SKM-1 (cell line): Measurements from ENCODE around the gene FHOD3.

Experiments
- DNase-seq: peaks from one replicate; lab custom pipeline; 2025; ENCODE audit not compliant: unreplicated experiment; lab: John Stamatoyannopoulos, UW

FHOD3 gene

DNA sequence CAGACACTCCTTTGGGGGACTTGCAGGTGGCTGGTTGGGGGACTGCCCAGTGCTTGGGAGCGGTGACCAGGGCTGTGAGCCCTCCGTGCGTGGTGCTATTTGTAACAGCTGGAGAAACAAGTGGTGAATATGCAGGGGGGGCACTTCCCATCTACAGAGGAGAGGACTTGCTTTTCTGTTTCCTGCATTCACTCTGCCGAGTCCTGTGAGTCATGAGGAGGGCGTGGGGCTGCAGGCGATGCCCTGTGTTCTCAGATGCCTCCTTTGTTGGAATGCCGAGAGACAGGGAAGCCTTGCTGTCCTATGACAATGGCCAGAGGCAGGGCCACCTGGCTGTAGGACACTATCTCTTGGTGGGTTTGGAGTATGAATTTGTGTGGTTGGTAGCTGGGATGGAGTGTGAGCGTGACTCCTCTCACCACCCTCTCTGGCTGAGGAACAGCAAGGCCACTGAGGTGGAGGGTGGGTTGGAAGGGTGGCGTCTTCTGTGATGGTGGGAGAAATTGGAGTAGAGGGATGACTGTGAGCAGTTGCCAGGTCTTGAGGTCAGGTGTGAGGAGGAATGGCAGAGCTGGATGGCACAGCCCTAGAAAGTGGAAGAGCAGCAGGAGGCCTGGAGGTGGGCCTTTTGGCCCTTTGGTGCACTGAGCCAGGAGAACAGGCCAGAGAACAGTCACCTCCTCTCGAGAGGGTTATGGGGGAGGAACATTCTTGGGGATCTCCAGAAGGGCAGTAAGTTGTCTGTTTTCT, 24.3 kb downstream of the FHOD3 start:
- DNase-seq = no peak

DNA sequence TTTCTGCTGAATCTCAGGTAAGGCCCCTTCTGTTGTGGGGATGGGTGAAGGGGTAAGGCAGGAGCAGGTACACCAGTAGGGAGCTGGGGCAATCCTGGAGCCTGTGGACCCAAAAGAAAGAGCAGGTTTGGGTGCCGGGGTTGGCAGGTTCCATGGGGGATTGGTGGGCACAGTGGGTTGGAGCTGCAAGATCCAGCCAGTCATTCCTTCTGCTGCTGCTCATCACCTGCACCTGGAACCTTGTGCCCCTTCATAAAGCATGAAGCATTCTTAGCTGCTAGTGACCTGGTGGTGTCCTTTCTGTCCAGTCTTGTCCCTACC, 24.9 kb downstream of the FHOD3 start:
- DNase-seq = no peak

DNA sequence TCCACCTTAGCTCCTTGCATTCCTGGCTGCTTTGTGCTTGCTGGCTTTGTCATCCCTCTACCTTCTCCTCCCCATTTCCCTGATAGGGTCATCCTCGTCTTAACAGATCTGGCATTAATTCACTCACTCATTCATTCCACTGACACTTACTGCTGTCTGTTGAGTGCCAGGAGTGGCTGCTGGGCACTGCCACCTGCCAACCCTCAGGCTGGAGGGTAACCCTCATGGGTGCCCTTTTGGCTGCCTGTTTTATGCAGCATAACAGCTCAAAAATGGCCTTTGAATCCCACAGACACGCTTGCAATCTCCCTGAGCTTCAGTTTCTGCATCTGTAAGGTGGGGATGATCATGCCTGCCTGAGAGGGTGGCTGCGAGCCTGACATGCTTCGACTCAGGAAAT, 25.2 kb downstream of the FHOD3 start:
- no peak for DNase-seq

DNA sequence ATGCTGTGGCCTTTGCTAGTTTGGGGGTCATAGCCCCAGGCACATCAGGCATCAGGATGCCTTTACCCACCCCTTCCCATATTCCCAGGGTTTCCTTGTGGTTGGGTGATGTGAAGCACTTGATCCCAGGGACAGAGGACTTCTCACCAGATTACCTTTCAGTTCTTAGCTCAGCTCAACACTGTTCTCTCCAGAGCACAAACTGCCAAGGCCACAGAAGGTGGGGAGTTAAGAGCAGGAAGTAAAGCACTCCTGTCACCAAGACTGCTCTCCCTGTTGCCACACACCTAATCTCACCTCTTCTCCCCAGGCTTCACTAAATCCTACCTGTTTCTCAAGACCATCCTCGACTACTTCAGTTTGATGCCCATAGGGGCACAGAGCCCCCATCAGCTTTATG, 25.9 kb downstream of the FHOD3 start:
- no peak for DNase-seq

DNA sequence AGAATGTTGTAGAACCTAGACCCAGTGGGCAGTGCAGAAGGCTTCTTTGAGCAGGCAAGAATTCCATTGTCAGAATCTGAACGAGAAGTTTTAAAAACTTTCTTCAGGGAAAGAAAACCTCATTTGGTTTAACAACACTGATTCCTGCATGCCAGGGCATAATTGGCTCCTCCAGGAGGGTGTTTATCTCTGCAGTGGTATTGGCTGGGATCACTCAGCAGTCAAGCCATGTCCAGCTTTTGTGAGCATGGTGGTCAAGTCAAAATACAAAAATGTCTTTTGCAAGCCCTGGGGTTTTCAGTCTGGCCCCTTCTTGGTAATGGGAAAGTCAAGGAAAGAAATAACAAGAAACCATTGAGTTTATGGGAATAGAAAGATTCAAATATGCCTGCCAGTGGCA, 28.3 kb downstream of the FHOD3 start:
- no peak for DNase-seq

DNA sequence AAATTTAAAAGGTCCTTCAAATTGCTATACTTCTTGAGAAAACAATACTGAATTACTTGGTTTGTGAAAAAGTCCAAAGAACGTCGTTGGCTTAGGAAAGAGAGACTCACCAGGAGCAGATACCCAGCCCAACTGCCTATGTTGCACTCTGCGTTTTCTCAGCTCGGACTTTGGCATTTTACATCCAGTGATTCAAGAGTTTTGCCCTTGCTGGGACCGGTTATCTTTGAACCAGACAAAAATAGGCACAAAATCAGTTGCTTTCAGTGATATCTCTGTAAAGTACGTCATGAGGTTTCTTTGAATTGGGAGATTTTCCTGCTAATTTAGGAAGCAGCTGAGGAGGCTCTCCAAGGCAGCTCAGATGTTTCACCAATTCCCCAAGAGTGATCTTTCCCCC, 29.3 kb downstream of the FHOD3 start:
- DNase-seq = no peak

DNA sequence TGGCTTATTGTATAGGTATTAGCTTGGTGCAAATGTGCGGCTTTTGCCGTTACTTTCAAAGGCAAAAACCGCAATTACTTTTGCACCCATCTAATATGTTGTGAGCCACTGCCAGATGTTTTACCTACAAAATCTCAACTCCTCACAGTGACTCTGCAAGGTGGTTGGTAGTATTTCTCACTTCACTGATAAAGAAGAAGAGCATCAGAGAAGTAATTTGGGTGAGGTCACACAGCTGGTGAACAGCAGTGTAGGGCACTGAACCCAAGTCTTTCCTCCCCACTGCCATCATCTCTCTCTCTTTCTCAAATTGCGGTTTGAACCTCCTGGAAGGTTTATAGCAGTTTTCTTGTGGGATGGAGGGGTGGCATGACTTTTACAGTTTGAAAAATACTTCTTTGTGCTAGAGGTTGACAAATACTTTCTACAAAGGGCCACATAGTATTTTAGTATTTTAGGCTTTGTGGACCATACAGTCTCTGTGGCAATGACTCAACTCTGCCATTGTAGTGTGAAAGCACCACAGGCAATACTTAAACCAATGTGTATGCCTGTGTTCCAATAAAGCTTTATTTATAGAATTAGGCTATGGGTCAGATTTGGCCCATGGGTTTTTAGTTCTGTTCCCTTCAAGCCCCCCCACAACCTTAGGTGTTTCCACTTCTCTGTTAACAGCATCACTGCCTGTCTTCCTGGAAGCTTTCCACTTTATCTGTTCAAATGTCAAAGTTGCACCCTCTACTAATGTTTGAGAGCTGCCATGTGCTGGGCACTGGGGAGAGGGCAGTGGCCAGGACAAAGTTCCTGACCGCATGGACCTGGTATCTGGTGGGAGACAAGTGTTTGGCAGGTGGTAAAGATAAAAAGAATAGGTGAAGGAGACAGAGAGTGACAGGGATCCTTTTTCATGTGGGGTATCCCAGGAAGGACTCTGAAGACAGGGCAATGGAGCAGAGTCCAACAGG, 30.1 kb downstream of the FHOD3 start:
- DNase-seq = no peak

DNA sequence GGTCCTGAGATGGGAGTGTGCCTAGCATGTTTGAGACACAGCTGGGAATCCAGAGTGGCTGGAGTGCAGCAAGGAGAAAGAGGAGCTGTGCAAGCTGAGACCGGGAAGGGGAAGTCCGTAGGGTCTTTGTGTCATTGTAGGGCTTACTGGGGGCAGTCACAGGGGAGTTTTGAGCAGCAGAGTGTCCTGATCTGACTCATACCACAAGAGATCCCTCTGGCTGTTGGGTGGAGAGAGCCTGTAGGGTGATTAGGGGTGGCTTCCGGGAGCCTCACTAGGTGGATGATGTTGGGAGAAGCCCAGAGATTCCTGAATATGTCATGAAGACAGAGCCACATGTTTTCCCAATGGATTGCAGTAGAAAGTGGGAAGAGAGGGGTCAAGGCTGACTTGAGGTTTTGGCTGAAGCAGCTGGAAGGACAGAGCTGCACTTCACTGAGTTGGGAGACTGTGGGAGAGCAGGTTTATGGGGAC, 30.9 kb downstream of the FHOD3 start:
- DNase-seq = no peak

DNA sequence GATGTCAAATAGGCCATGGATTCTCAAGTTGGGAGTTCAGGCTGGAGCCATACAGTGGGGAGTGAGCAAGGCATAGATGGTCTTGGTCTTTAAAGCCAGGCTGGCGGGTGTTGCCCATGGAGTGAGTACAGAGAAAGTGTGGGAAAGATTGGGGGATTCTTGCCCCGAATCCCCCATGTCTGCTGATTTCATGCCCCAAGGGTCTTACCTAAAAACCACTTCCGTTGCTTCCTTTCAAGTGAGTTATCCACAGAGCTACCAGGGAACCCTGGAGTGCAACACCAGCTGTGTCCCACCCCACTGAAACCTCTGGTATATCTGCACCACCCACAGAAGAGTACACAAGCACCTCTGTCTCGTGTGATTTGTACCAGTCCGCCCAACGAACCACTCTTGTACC, 31.4 kb downstream of the FHOD3 start:
- no peak for DNase-seq

DNA sequence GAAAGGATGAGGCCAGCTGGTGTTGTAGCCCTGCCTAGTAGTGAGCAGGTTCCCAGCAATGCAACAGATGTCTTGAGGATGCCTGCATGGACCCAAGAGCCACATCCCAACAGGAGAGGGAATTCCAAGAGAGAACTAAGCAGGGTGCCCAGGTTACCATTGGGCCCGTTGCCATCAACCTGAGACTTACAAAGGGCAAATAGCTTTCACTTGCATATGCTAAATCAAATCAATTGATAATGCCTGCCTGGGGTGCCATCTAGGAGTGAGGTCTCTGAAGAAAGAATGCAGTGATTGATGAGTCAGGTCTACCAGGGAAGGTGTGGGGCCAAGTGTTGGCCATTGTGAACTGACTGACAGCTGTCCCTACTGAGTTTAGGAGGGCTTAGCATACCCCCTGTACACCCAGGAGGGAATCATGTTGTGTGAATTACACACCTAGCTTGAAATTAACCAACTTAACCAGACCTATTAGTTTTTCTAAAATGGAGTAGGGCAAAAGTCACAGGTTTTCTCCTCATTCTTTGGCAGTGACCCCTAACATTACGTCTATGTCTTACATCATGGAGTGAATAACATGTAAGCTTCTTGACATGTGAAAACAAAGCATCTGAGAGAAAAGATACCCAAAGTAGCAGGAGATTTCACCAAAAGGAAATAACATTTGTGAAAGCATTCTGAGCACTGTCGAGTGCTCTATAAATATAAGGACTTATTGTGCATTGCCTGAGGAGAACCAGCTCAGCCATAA, 32.3 kb downstream of the FHOD3 start:
- no peak for DNase-seq

DNA sequence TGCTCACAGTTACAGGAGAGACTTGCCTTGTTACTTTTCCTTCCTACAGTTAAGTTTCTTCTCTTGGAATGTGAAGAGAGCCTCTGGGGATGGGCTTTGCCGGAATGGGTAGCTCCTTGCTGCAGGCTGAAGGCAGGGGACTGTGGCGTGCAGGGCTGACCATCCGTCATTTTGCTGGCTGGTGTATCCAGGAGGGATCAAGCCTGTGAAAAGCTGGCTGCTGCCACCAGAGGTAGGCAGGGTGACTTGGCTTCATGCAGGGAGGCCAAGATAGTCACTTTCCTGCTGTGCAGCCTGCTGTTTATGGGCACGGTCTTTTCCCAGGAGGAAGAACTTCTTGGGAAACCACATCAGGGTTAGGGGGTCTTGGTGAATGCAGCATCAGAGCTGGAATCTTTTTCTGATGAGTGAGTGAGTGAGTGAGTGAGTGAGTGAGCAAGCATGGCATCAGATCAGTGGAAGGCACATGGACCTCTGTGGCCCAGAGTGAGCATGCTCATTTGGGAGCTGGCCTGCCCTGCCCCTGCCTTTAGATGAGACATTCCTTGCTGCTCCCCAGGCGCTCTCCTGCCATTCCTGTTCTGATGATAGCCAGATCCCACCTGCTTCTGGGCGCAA, 33.0 kb downstream of the FHOD3 start:
- DNase-seq = no peak

DNA sequence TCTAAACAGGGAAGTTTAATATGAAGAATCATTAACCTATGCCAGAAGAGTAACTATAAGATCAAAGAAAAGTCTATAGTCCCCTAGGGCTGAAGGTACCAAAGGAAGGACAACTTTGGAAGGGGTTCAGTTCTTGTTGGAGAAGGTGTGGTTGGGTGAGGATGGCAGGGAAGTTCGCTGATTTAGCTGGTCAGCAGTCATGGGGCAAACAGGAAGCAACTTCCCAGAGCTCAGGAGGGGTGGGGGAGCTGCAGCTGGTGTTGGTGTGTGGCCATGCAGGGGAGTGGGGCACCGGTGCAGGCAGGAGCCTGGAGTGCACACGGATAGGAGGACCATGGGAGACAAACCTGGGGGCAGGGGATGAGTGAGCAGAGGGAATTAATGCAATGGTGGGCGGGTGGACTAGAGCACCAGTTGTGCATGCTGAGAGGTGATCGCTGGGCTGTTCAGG, 34.0 kb downstream of the FHOD3 start:
- DNase-seq = no peak

DNA sequence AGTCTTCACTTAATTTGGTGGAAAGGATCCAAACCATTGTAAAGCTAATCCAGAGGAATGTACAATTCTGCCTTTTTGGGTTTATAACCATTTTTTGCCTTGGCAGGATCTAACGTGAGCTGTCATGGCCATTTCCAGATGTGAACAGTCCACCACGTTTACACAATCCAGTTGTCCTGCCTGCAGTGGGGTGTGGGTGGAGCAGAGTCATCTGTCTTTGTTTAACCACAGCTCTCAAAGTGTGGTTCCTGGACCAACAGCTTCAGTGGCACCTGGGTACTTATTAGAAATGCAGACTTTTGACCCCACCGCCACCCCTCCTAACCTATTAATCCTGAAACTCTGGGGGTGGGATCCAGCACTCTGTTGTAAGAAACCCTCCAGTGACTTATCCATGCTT, 35.9 kb downstream of the FHOD3 start:
- no peak for DNase-seq

DNA sequence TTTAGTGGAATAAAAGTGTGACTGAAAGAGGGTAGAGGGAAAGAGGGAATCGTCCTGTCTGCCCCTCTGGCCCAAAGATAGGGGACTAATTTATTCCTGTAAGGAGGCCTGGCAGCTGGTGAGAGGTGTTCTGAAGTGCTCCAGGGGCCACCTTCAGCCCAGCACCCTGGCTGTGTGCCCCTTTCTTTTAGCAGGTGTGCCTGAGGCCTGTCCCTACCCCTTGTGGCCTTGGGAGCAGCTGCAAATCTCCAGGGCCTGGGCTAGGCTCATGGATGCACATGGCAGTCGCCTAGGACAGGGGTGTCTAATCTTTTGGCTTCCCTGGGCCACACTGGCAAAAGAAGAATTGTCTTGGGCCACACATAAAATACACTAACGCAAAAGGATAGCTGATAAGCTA, 37.3 kb downstream of the FHOD3 start:
- no peak for DNase-seq

DNA sequence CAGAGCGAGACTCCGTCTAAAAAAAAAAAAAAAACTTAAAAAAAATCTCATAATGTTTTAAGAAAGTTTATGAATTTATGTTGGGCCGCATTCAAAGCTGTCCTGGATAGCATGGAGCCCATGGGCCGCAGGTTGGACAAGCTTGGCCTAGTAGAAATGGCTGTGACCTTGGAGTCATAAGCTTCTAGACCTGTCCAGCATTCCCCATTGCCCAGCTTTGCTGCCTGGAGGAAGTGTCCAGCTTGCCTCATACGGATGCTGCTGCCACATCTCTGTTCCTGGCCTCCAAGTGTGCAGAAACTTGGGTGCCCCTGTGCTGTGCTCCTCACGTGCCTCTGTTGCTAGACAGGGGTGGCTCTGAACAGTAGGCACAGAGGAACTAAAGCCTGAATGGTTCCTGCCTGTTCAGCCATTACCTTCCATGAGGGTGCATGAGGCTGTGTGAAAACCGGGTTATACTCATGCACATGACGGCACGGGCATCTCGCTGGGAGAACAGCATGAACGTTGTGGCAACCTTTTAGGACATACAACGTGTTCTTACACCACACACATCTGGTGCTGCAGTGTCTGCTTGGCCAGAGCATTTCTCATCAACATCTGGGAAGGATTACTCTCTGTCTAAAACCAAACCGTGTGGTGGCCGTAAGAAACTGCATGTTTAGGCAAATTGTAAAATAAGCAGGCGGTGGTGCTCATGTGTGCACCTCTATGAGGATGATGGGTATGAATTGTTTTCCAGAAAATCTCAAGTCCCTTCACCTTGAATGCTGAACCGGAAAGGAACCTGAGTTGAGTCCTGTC, 38.2 kb downstream of the FHOD3 start:
- DNase-seq = no peak

DNA sequence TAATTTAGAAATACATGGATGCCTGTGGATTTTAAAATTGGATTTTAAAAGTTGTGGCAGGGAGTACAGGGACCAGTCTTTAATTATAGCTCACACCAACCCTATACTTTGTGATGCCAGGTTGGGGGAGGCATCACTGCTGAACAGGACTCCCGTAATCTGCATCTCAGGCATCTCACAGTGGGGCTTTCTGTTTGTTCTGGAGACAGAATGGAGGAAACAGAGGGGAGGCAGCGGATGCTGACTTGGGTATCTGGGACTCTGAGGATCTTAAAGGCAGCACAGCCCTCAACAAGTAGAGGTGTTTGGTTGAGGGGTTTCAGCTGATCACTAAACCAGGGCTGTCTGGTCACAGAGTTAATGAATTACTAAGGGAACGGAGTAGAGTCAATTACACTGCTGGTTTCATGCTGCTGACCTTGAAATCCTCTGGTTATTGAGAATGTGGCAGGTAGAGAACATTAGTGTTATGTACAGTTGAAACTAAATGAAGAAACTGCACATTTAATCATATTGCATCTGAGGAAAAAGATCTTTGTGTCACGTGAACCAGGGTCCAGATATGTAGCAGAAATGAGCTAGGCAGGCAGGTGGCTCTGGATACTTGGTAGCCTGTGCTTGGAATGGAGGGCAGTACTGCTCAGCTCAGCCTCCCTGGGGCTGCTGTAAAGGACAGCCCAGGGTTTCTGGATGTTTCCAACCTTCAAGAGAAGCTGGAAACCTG, 40.3 kb downstream of the FHOD3 start:
- no peak for DNase-seq

DNA sequence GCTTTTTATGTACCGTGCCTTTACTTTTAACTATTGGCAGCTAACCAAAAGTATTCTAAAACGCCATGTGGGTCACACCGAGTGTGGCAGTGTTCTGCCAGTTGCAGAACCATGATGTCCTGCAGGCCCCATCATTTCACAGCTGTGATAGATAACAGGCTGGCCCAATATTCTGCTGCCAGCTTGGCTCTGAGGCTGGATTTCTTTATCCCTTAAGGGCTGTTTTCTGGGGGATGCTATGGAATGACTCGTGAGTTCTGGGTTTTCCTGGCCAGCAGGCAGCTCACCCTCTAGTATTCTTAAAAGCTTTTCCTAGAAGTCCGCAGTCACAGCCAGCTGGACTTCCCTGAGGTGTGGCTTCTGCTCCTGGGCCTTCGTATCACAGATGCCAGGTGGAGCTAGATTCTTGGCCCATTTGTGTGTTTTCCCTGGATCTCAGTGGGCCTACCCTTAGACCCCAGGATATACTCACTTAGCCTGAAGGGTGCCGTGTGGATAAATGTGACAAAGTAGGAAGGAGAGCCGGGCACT, 41.0 kb downstream of the FHOD3 start:
- no peak for DNase-seq

DNA sequence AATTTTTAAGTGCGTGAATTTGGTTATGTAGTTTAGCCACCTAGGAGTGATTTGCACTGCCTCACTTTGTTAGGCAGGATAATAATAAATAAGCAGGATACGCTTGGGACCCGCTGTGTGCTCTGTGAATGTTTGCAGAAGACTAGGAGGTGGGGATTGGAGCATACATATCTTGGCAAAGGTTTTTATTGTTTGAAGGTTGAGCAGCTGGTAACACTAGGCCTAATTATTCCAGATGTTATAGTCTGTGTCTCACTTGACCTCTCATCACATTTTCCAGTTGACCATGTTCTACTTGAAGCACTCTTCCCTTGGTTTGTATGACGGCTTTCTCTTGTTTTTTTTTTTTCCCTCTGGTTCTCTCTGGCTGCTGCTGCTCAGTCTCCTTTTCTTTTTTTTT, 42.7 kb downstream of the FHOD3 start:
- DNase-seq = no peak

DNA sequence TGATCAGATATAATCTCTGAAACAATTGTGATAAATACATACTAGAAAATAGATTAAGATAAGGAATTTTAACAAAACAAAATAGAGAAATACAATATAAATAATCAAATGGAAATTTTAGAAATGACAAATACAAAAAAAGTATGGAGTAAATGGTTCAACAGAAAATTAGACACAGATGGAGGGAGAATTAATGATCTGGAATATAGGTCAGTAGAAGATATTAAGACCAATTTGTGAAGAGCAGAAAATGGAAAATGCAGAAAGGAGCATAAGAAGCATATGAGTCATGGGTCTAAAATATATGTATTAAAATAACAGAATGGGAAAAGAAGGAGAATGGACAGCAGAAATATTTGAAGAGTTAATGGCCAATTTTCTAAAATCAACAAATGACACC, 44.4 kb downstream of the FHOD3 start:
- no peak for DNase-seq
